BJ (cell line): Measurements from ENCODE around the gene SMYD3. TPM values are rescaled to one million over a fixed set of nuclear protein-coding genes. Genes with fewer than 3 reads are reported as not detected.

Experiments used
- CTCF ChIA-PET: fragments of 350-600 bp; formaldehyde crosslinking; extraction: SDS; loops from one replicate; lab custom pipeline; 2021; ENCODE audit warnings: antibody characterized with exemption, inconsistent platforms; lab: Yijun Ruan, JAX
- POLR2A ChIA-PET: fragments of 300-600 bp; sonication (Branson Sonifier 250); formaldehyde crosslinking; extraction: SDS; loops from one replicate; lab custom pipeline; 2021; ENCODE audit warnings: antibody characterized with exemption; lab: Charles Lee
- DNase-seq: peaks from one replicate; pipeline ENCODE4 v3.0.0-alpha.2; 2011; ENCODE audit warnings: low read depth
- H3K27me3 ChIP-seq: 2 replicates; pipeline ENCODE4 v1.6.0; 2011; ENCODE audit warnings: low read length; ENCODE audit not compliant: control insufficient read depth, insufficient read depth
- H3K36me3 ChIP-seq: 2 replicates; pipeline ENCODE4 v1.5.1; 2011; ENCODE audit warnings: low read length; ENCODE audit not compliant: control insufficient read depth, insufficient read depth
- H3K4me3 ChIP-seq: 2 replicates; pipeline ENCODE4 v1.5.1; 2011; ENCODE audit warnings: low read depth, mild to moderate bottlenecking, control low read depth, low read length
- CTCF ChIP-seq: IDR thresholded peaks from 2 replicates; pipeline ENCODE4 v1.5.1; 2011; ENCODE audit warnings: low read depth, mild to moderate bottlenecking, control low read depth, inconsistent platforms, low read length, moderate library complexity; ENCODE audit not compliant: insufficient read depth
- polyA plus RNA-seq: library from polyadenylated mRNA; depleted of rRNA; stranded (reverse); fragments of >200 nt; gene quantifications from 2 replicates; pipeline ENCODE4 v1.2.3, GENCODE V29; 2011

Gene SMYD3
- polyA plus RNA-seq, 1 experiment = 26.1 TPM

- Histone ChIP-seq H3K36me3 (no peaks in the 10 kb centered on the region), H3K27me3 (no peaks in the 10 kb centered on the region), H3K4me3 (no peak overlapping the region)
- DNase-seq = no peak
- no peak for TF ChIP-seq CTCF
- POLR2A ChIA-PET = no interaction called here
- CTCF ChIA-PET = no interaction called here
These were observed 237.6 kb downstream of the SMYD3 start for GRCh38 chr1:246269466-246269865.

GRCh38 chr1:246267896-246268295 is 239.2 kb downstream of the SMYD3 start:
- Histone ChIP-seq H3K4me3 (no peak overlapping the region), H3K27me3 (no peaks in the 10 kb centered on the region), H3K36me3 (no peaks in the 10 kb centered on the region)
- ChIA-PET POLR2A (no interaction called here), CTCF (no interaction called here)
- DNase-seq = no peak
- no peak for TF ChIP-seq CTCF

- DNase-seq = no peak
- no peak for TF ChIP-seq CTCF
- Histone ChIP-seq H3K36me3 (no peaks in the 10 kb centered on the region), H3K4me3 (no peak overlapping the region), H3K27me3 (no peaks in the 10 kb centered on the region)
- POLR2A ChIA-PET = no interaction called here
- CTCF ChIA-PET = no interaction called here
These were observed 239.7 kb downstream of the SMYD3 start for GRCh38 chr1:246267426-246267825.

GRCh38 chr1:246265481-246265880 is 241.6 kb downstream of the SMYD3 start:
- TF ChIP-seq CTCF = no peak
- ChIA-PET POLR2A (no interaction called here), CTCF (interaction anchor here (1.2 kb wide), 1 partner anchor 9 kb away, joined by 3 read pairs; no protein-coding TSS in a partner anchor)
- Histone ChIP-seq H3K36me3 (no peaks in the 10 kb centered on the region), H3K4me3 (no peak overlapping the region), H3K27me3 (no peaks in the 10 kb centered on the region)
- no peak for DNase-seq

GRCh38 chr1:246262281-246262680 is 244.8 kb downstream of the SMYD3 start:
- POLR2A ChIA-PET = no interaction called here
- CTCF ChIA-PET = interaction anchor here (0.7 kb wide), 1 partner anchor 18 kb away, joined by 3 read pairs; no protein-coding TSS in a partner anchor

More at GRCh38 chr1:246262281-246262680, 244.8 kb downstream of the SMYD3 start:
- DNase-seq = no peak
- Histone ChIP-seq H3K36me3 (no peaks in the 10 kb centered on the region), H3K4me3 (no peak overlapping the region), H3K27me3 (no peaks in the 10 kb centered on the region)
- no peak for TF ChIP-seq CTCF
